Measurements from ENCODE around the gene FRMD4B.

Gene FRMD4B

GRCh38 chr3:69403454-69403853 is 17.6 kb upstream of the FRMD4B start:
- DNase-seq: no peak

GRCh38 chr3:69400683-69401082 is 14.8 kb upstream of the FRMD4B start:
- DNase-seq: no peak

- no peak for DNase-seq
Measured at GRCh38 chr3:69392850-69393249, 7.0 kb upstream of the FRMD4B start.

DNA sequence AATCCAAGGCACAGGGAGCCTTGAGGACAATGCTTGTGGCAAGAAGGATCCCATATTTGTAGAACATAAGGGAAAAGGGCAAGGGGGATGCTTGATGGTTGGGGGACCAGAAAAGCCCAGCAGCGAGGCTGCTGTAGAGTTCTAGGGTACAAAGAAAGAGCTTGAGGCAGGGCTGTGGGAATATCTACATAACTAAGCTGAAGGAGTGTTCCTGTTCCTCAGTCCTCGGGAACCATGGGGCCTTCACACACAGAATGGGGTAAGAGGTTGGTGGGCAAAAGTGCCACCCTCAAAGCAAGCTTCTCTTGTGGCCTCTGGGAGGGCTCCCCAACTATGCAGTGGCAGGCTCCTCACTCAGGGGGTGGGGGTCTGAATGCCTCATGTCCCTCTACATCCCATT is 6.5 kb upstream of the FRMD4B start:
- no peak for DNase-seq

DNA sequence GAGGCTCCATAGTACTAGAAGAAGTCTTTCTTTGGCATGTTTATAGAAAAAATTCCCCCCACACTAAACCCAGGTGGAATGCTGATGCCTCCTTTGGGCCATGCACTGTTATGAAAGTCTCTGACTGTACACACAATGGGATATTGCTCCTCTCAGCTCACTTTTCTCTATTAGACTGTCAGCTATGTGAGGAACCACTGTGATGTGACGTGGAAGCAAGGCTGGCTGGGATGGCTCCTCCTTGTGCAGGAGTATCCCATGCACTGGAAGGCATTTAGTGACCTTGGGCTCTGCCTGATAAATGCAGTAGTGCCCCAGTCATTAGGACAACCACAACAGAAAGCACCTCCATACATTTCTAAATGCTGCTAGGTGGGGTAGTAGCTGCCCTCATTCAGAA is 5.7 kb upstream of the FRMD4B start:
- DNase-seq: no peak

DNA sequence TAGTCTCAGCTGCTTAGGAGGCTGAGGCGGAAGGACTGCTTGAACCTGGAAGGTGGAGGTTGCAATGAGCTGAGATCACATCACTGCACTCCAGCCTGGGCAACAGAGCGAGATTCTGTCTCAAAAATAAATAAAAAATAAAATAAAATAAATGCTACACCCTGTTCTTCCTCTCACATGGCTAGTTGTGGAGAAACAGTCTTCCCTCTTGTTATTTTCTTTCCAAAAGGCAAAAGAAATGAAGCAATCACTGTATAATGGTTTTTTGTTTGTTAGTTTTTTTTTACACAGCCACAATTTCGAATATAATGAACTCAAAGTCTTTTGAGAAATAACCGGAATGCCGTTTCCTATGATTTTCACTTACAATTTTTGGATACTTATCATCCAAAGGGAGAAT is 4.9 kb upstream of the FRMD4B start:
- DNase-seq: no peak

GRCh38 chr3:69389520-69390248 is 3.8 kb upstream of the FRMD4B start:
- DNase-seq: no peak

DNA sequence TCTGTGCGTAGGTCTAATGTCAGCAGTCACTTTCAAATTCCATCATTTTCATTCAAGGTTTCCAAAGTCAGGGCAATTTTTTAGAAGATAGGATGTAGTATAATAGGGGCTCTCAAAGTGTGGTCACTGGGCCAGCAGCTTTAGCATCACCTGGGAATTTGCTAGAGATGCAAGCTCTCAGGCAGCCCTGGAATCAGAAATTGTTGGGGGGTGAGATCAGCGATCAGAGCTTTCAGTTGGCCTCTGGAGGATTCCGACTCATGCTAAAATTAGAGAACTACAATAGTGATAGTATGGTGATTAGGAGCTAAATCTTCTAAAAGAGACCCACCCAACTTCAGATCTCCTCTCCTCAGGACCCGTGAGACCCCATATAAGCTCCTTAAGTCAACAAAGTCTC is 2.4 kb upstream of the FRMD4B start:
- no peak for DNase-seq

DNA sequence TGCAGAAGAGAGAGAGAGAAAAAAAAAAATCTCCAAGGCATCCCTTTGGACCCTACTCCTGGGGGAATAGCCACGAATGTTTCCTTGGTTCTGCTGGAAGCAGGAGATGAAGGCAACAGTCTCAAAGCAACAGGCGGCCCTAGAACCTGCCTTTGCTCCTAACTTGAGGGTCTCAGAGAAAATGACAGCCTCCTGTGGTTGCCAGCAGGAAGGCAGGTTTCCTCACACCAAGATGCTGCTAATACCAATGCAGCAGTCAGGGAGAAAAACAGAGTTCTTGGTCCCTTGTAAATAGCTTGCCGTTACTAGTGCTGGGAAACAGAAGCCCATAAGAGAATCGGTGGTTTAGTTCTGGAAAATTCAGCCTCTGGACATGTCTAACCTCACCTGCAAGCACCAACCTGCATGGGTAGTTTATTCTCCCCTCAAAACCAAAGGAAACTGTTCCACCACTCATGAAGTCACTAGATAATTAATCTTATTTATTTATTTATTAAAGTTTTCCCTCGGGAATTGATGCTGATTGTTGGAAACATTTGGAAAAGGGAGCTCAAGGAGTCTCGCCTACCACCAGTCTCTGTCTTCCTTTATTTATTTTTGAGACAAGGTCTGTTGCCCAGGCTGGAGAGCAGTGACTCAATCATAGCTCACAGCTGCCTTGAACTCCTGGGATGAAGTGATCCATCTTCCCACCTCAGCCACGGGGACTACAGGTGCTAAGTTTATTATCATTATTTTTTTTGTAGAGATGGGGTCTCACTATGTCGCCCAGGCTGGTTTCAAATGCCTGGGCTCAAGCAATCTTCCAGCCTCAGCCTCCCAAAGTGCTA is 883 bp upstream of the FRMD4B start:
- DNase-seq: no peak

DNA sequence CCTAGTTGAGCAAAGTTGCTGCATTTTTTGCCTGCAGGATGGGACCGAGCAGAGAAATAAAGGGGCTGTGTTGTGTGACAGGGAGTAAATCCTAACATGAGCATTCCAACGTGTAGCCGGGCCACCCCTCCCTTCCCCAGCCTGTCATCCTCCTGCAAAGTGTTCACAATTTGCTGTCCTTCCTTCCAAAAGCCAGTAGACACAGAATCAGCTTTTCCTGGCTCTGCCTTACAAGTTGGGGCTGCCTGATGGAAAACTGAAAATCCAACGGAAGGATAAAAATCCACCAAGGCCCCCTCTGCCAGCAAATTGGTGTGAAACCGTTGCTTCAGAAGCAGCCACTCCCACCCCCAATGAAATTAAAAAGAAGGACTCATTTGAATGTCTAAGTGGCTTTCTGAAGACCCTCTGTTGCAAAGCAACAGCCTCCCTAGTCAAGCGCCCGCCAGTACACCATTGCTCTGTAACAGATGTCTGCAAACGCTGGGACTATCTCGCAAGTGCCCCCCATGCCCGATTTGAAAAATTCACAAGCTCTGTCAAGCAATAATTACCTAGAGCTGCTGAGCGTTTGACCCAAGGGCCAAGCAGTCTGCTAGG is 665 bp downstream of the FRMD4B start:
- no peak for DNase-seq

GRCh38 chr3:69384326-69384725 is 1.6 kb downstream of the FRMD4B start:
- DNase-seq: no peak

DNA sequence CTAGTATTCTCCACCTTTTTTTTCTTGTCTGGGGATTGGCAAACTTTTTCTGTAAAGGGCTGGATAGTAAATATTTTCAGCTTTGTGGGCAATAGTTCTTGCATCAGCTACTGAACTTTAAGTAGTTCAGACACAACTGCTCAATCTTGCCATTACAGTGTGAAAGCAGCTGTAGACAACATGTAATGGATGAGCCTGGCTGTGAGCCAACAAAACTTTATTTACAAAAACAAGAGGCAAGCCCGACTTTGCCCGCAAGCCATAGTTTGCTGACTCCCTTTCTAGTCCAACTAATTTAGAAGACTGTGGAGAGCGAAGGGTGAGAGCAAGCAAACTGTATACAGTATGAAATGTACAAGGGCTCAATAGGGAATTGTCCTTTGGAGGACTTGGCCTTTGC is 6.2 kb downstream of the FRMD4B start:
- no peak for DNase-seq

- DNase-seq: no peak
Measured at GRCh38 chr3:69378112-69378802, 7.6 kb downstream of the FRMD4B start.

- DNase-seq: no peak
Measured at GRCh38 chr3:69377262-69377661, 8.6 kb downstream of the FRMD4B start.

DNA sequence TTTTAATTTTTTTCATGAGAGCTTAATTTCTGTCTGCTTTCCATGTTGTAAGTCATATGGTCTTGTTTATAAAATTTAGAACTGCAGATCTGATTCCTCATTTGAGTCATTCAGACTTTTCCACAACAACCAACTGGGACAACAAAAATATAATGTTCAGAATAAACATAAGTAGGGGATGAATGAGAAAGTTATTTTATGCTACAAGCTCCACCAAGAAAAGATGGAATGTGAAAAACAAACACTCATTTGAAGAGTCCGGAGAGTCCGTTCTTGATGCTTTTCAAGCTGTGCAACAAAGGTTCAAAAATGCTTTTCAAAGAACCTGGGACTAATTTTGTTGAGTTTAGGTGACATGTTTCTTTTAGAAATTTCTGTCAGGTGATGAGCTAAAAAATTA is 9.2 kb downstream of the FRMD4B start:
- DNase-seq: no peak

DNA sequence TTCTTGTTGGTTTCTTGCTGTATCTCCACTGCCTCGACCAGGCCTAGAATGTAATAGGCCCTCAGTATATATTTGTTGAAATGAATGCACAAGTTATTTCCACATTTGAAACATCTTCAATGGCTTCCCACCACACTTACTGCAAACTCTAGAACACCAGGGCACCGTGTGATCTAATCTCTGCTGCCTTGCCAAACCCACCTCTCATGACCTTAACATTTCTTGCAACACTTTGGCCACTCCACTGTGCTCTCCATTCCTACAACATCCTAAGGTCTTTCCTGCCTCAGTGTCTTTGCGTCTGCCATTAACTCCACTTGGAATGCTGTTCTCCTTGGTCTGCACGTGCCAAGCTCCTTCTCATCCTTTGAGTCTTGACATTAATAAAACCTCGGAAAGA is 14.1 kb downstream of the FRMD4B start:
- DNase-seq: no peak

DNA sequence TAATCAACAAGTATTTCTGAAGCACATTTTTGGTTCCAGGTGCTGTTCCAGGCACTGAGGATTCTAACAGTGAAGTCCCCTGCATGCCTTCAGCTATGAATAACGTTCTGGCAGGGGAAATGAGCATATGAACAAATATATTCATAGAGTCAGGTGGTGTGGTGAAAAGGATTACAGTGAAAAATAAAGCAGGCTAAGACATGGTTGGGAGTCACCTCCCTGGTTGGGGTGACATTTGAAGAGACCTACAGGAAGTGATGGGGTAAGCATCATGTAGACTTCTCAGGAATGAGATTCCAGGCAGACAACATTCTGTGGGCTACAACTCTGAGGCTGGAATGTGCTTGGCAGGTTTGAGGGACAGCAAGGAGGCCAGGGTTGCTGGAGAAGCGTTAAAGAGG is 15.0 kb downstream of the FRMD4B start:
- no peak for DNase-seq

DNA sequence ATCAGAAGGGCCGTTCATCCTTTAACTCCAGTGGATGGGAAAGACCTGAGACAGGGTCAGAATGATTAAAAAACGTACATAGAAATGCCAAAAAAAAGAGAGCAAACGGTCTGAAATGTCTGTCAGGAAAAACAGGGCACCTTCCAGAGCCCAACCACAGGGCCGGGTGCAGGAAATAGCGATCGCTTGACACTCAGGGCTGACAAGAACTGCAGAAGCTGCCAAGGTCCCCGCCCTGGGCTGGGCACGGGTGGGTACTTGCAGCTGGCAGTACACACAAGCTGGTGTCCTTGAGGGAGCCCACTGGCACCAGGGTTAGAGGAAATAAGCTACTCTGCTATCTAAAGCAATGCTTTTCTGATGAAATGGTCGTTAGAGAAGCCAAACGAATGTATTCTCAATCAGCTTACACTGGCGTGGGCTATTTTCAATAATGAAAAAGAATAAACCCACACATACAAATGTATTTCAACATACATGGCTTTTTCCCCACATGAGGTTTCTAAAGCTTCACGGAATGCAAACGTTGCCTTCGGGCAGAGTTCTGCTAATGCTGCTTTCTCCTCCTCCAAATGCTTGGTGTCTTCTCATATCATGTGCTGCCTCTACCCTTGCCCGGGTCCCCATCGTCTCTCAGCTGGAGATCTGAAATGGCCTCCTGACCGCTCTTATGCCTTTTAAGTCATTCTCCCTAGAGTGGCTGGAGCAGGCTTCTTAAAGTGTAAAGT is 15.6 kb downstream of the FRMD4B start:
- DNase-seq: no peak

DNA sequence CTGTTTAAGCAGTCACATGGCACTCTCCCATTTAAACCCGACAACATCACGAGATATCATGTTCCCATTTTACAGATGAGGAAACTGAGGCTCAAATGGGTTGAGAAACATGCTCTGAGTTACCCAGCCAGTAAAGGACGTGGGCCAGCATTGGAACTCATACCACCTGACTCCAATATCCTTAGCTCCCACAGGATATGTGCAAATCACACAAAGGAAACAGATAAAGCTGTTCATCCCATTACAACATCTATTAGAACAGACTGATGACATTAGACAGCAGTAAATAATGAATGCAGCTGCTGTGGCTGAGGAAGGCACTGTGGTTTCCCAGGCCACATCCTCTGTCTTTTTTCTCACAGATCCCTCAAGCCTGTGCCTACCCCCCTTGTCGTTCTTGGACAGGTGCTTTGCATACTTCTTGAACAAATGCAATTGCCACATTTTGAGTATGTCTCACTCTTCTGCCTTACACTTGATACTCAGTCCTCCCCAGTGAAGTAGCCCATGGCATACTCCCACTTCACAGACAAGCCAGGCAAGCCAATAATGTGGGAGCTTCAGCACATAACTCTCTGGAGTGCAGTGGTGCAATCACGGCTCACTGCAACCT is 17.7 kb downstream of the FRMD4B start:
- no peak for DNase-seq

DNA sequence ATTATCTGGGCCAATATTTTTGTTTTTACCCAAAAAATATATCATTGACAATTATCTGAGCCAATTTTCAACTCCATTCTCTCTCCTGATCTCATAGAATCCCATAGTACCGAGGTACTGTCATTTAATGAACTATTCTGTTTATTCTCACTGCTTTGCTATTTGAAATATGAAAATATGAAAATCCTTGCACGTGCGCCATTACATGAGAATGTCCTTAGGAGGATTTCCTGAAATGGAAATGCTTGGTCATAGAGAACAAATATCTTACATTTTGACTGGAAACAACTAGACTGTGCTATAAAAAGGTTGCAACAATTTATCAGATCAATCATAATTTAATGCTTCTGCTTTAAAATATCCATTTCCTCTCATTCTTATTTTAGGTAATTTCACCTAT is 18.3 kb downstream of the FRMD4B start:
- no peak for DNase-seq

GRCh38 chr3:69364354-69364753 is 21.5 kb downstream of the FRMD4B start:
- no peak for DNase-seq

GRCh38 chr3:69360690-69361089 is 25.2 kb downstream of the FRMD4B start:
- no peak for DNase-seq

Data from effector CD4-positive, alpha-beta T cell (primary cell).